ENCODE measurements around the gene P4HB.

Gene P4HB

GRCh38 chr17:81814748-81815645 lies 45.3 kb downstream of the P4HB start:
- FAIRE-seq: no peak
- no peak for DNase-seq (ENCODE audit: extremely low spot score, insufficient read length, low read depth)

GRCh38 chr17:81813861-81814683 lies 46.3 kb downstream of the P4HB start:
- FAIRE-seq (no peak), DNase-seq (ENCODE audit: extremely low spot score, insufficient read length, low read depth) (no peak)

GRCh38 chr17:81813371-81813684 lies 47.0 kb downstream of the P4HB start:
- no peak for FAIRE-seq
- DNase-seq (ENCODE audit: extremely low spot score, insufficient read length, low read depth): no peak

- FAIRE-seq: no peak
- DNase-seq (ENCODE audit: extremely low spot score, insufficient read length, low read depth): no peak
These were observed 47.6 kb downstream of the P4HB start for GRCh38 chr17:81812571-81813370.

GRCh38 chr17:81811705-81812570 lies 48.4 kb downstream of the P4HB start:
- FAIRE-seq: no peak
- no peak for DNase-seq (ENCODE audit: extremely low spot score, insufficient read length, low read depth)

GRCh38 chr17:81810892-81811704 lies 49.2 kb downstream of the P4HB start:
- DNase-seq (ENCODE audit: extremely low spot score, insufficient read length, low read depth): no peak
- no peak for FAIRE-seq

- no peak for DNase-seq (ENCODE audit: extremely low spot score, insufficient read length, low read depth)
- FAIRE-seq: no peak
These were observed 49.9 kb downstream of the P4HB start for GRCh38 chr17:81810476-81810875.

- no peak for FAIRE-seq
- no peak for DNase-seq (ENCODE audit: extremely low spot score, insufficient read length, low read depth)
These were observed 50.8 kb downstream of the P4HB start for GRCh38 chr17:81809556-81809998.

GRCh38 chr17:81808778-81809555 lies 51.4 kb downstream of the P4HB start:
- DNase-seq (ENCODE audit: extremely low spot score, insufficient read length, low read depth): no peak
- no peak for FAIRE-seq

- DNase-seq (ENCODE audit: extremely low spot score, insufficient read length, low read depth): no peak
- no peak for FAIRE-seq
These were observed 52.5 kb downstream of the P4HB start for GRCh38 chr17:81807839-81808238.

GRCh38 chr17:81807210-81807719 lies 53.1 kb downstream of the P4HB start:
- DNase-seq (ENCODE audit: extremely low spot score, insufficient read length, low read depth): no peak

GRCh38 chr17:81806461-81807209 lies 53.7 kb downstream of the P4HB start:
- DNase-seq (ENCODE audit: extremely low spot score, insufficient read length, low read depth) (no peak), FAIRE-seq (no peak)

More at GRCh38 chr17:81807210-81807719, 53.1 kb downstream of the P4HB start:
- no peak for FAIRE-seq

GRCh38 chr17:81805707-81806460 lies 54.5 kb downstream of the P4HB start:
- DNase-seq (ENCODE audit: extremely low spot score, insufficient read length, low read depth): no peak
- no peak for FAIRE-seq

GRCh38 chr17:81804559-81805399 lies 55.6 kb downstream of the P4HB start:
- DNase-seq (ENCODE audit: extremely low spot score, insufficient read length, low read depth): no peak

More at GRCh38 chr17:81804559-81805399, 55.6 kb downstream of the P4HB start:
- FAIRE-seq: no peak
